Testis (tissue), 3 donors: ENCODE measurements around the gene WTIP. TPM values are rescaled to one million over a fixed set of nuclear protein-coding genes. Genes with fewer than 3 reads are reported as not detected.
A peak's percentile ranks its signal among the peaks of the same experiment; 100 is the strongest.
"Not testable (repeated sequence)": the region's sequence is repeated elsewhere in the genome, so short reads cannot be mapped to it uniquely, and the experiment has no call there.

Experiments used
- DNase-seq: peaks from one replicate; pipeline ENCODE4 v3.0.0-alpha.2; 2019
- H3K27ac ChIP-seq, 2 donors: fragments of 200-600 bp; sonication (generic); one replicate each; pipeline ENCODE4 v1.5.1; 2019
- H3K27me3 ChIP-seq: fragments of 200-600 bp; sonication (generic); one replicate; pipeline ENCODE4 v1.5.1; 2019
- H3K36me3 ChIP-seq: fragments of 200-600 bp; sonication (generic); one replicate; pipeline ENCODE4 v1.5.1; 2017; ENCODE audit warnings: low read depth; ENCODE audit errors: missing control alignments
- H3K4me1 ChIP-seq: fragments of 200-600 bp; sonication (generic); one replicate; pipeline ENCODE4 v1.5.1; 2019
- H3K4me3 ChIP-seq, 2 donors: fragments of 200-600 bp; sonication (generic); one replicate each; pipeline ENCODE4 v1.5.1; 2017 to 2019
- H3K9me3 ChIP-seq: fragments of 200-600 bp; sonication (generic); one replicate; pipeline ENCODE4 v1.5.1; 2017
- POLR2A ChIP-seq: fragments of 450-650 bp; IDR thresholded peaks from one replicate; pipeline ENCODE4 v1.6.1; 2017; ENCODE audit warnings: antibody characterized with exemption, mild to moderate bottlenecking, moderate library complexity
- WGBS, 2 donors: methylation state at CpG; one replicate each; pipeline ENCODE4 v1.1.5; 2018; 5-methylcytosine and 5-hydroxymethylcytosine counted together
- intact Hi-C: fragments of 100-400 bp; cut with DNase I; formaldehyde crosslinking; loops from one replicate; pipeline ENCODE4 v1.15.1; 2023; ENCODE audit warnings: low total_unique reads
- polyA plus RNA-seq: library from polyadenylated mRNA; stranded (reverse); fragments of 350-450 nt; fragmentation: Illumina TruSeq; extraction: RNeasy Lipid Tissue Mini Kit (QIAGEN cat#74804); gene quantifications from one replicate; pipeline ENCODE4 v1.2.3, GENCODE V29; 2014; ENCODE audit warnings: low read depth, low replicate concordance; ENCODE audit not compliant: insufficient read depth
- total RNA-seq, 2 donors: library from RNA; depleted of rRNA; stranded (reverse); fragments of >200 nt; gene quantifications; one replicate each; pipeline ENCODE4 v1.2.3, GENCODE V29; 2016
- TF ChIP-seq, protein P1 (sequence below), 3 experiments: fragments of 450-650 bp in 2 of 3; fragments of 200-600 bp in 1 of 3; sonication (generic) in 1 of 3; IDR thresholded peaks; one replicate each; pipeline ENCODE4 v1.5.1; 2016 to 2019; ENCODE audit warnings: antibody characterized with exemption in 3 of 3, mild to moderate bottlenecking in 2 of 3, moderate library complexity in 1 of 3

WTIP gene
- total and polyA plus RNA-seq, 3 donors from 2014 or later, result 22.8 to 41.3 (median 25.6) TPM

- no peak overlapping the region for H3K4me3 ChIP-seq
- H3K27ac ChIP-seq, result no peak overlapping the region
- DNase-seq, result no peak
- intact Hi-C loops, result no loop called here
- 89% methylated on average over 5 of the region's 5 CpGs for WGBS, 2 donors
- TF ChIP-seq, protein P1, sequence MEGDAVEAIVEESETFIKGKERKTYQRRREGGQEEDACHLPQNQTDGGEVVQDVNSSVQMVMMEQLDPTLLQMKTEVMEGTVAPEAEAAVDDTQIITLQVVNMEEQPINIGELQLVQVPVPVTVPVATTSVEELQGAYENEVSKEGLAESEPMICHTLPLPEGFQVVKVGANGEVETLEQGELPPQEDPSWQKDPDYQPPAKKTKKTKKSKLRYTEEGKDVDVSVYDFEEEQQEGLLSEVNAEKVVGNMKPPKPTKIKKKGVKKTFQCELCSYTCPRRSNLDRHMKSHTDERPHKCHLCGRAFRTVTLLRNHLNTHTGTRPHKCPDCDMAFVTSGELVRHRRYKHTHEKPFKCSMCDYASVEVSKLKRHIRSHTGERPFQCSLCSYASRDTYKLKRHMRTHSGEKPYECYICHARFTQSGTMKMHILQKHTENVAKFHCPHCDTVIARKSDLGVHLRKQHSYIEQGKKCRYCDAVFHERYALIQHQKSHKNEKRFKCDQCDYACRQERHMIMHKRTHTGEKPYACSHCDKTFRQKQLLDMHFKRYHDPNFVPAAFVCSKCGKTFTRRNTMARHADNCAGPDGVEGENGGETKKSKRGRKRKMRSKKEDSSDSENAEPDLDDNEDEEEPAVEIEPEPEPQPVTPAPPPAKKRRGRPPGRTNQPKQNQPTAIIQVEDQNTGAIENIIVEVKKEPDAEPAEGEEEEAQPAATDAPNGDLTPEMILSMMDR (IDR thresholded peaks at IDR 0.05), result no peak
- no peaks in the 10 kb centered on the region for H3K27me3 ChIP-seq
- H3K4me1 ChIP-seq, result no peaks in the 10 kb centered on the region
- H3K36me3 ChIP-seq, result peaks cover 4% of the 10 kb centered on the region
- no peaks in the 10 kb centered on the region for H3K9me3 ChIP-seq
Observed at GRCh38 chr19:34458677-34459076, 22.9 kb upstream of the WTIP start.

DNA sequence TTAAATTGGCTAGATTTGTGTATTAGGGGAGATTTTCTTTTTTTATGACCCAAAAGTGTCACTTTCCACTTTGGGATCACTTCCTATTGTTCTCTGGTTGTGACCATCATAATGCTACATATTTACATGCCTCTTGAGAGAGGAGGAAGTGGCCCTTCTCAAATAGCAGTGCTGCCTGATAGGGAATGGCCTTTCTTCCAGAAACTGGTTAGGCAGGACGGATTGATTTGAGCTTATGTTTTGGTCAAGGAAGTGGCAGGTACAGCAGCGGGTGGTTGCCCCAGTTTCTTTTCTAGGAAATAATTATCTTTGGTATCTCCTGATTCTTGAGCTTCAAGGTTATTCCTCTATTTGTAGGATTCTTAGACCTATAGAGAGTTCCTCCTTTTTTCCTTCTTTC is 21.9 kb upstream of the WTIP start:
- 84 to 98% methylated on average over 2 of the region's 2 CpGs for WGBS, 2 donors
- Histone ChIP-seq H3K27ac (no peak overlapping the region), H3K4me3 (no peak overlapping the region), H3K4me1 (no peaks in the 10 kb centered on the region), H3K9me3 (no peaks in the 10 kb centered on the region), H3K27me3 (no peaks in the 10 kb centered on the region), H3K36me3 (peaks cover 4% of the 10 kb centered on the region)
- DNase-seq, result no peak
- intact Hi-C loops, result no loop called here
- no peak for TF ChIP-seq POLR2A
- TF ChIP-seq, protein P1 (IDR thresholded peaks at IDR 0.05), result no peak

DNA sequence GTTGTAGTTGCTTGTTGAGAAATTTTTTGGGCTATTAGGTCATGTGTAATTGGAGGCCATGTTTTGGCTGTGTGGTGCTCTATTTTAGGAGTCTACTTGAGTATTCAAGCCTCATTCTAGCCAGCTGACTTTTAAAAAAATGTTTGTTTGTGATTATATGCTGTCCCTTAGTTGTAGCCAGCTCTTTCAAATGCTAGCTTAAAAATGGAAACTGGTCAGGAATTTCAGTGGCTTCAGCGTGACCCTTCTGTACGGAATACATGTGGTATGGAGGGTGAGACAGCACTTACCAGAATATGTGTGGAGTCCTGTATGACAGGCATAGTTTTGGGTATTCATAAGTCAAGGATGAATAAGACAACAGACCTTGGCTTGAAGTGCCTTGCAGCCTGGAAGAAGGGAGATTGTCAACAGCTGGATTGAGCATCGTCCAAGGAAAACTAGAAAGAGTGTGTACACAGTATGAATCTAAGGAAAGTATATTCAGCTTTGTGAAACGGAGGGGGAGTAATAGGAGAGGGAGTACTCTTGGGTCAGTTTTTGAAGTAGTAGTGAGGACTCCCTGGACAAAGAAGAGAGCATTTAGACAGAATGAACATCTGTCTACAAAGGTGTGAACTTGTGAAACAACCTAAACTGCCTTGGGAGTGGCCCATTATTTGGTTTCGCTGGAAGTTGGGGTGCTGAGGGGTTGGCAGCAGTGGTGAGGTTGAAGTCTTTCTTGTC is 20.0 kb upstream of the WTIP start:
- Histone ChIP-seq H3K27ac (peak overlapping the region; percentile 46 to 68), H3K36me3 (peaks cover 4% of the 10 kb centered on the region), H3K27me3 (no peaks in the 10 kb centered on the region), H3K9me3 (no peaks in the 10 kb centered on the region), H3K4me3 (no peak overlapping the region), H3K4me1 (no peaks in the 10 kb centered on the region)
- no peak for DNase-seq
- TF ChIP-seq, protein P1 (IDR thresholded peaks at IDR 0.05), result no peak
- no peak for TF ChIP-seq POLR2A
- 62 to 72% methylated on average over 5 of the region's 5 CpGs for WGBS, 2 donors
- intact Hi-C loops, result no loop called here

DNA sequence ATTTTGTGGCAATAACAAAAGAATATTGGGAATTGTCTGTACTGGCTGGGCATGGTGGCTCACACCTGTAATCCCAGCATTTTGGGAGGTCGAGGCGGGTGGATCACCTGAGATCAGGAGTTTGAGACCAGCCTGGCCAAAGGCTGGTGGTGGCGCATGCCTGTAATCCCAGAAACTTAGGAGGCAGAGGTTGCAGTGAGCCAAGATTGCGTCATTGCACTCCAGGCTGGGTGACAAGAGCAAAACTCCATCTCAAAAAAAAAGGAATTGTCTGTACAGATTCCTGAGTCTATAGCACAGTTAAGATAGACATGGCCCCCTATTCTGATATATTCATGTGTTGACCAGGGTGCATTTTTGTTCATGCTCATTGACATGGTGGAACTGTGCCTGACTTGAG is 16.8 kb upstream of the WTIP start:
- 87 to 98% methylated on average over 4 of the region's 4 CpGs for WGBS, 2 donors
- H3K36me3 ChIP-seq, DNase-seq, H3K27me3 ChIP-seq, intact Hi-C loops, H3K9me3 ChIP-seq, H3K4me3 ChIP-seq, H3K4me1 ChIP-seq, H3K27ac ChIP-seq: not testable (repeated sequence)

DNA sequence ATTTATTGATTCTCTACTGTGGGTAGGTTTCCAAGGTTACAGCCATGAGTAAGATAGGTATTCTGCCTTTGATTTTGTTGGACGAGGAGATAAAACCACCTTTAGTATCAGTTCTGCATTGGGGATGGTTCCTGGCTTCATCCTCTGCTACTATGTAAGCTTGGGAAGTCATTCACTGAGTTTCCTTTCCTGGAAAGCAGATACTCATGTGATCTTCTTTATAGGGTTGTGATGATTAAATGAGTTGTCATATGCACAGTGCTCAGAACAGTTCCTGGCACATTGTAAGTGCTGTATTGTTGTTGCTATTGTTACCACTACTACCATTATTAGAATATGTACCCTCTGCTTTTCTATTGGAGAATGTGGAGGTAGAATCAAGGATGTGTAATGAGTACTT is 13.1 kb upstream of the WTIP start:
- Histone ChIP-seq H3K27ac (no peak overlapping the region), H3K9me3 (no peaks in the 10 kb centered on the region), H3K36me3 (no peaks in the 10 kb centered on the region), H3K27me3 (no peaks in the 10 kb centered on the region), H3K4me1 (no peaks in the 10 kb centered on the region), H3K4me3 (no peak overlapping the region)
- 54 to 71% methylated on average over 1 of the region's 1 CpG for WGBS, 2 donors
- TF ChIP-seq, protein P1 (IDR thresholded peaks at IDR 0.05), result no peak
- no peak for TF ChIP-seq POLR2A
- intact Hi-C loops, result no loop called here
- no peak for DNase-seq

- H3K36me3 ChIP-seq, result not testable (repeated sequence)
- 86 to 90% methylated on average over 5 of the region's 5 CpGs for WGBS, 2 donors
Observed at GRCh38 chr19:34469026-34469425, 12.5 kb upstream of the WTIP start.

More at GRCh38 chr19:34469026-34469425, 12.5 kb upstream of the WTIP start:
- H3K9me3 ChIP-seq, H3K4me3 ChIP-seq, H3K27ac ChIP-seq, H3K27me3 ChIP-seq, H3K4me1 ChIP-seq, intact Hi-C loops, DNase-seq: not testable (repeated sequence)
